NCI-H1694 (cell line): Measurements from ENCODE around the gene TOPAZ1.

Experiments used
- DNase-seq: peaks from one replicate; lab custom pipeline; 2025; lab: John Stamatoyannopoulos, UW

Gene TOPAZ1

GRCh38 chr3:44241706-44242105, at the start of gene TOPAZ1:
TOPAZ1 (plus strand) TSS chr3:44241886; CDS start chr3:44242054, 168 bp downstream.
- DNase-seq: no peak

GRCh38 chr3:44198284-44199269, 43.1 kb upstream of the TOPAZ1 start:
- peak; percentile 23 for DNase-seq

- DNase-seq: no peak
Measured at GRCh38 chr3:44206261-44206660, 35.4 kb upstream of the TOPAZ1 start.

- DNase-seq: no peak
Measured at GRCh38 chr3:44206862-44207652, 34.6 kb upstream of the TOPAZ1 start.

GRCh38 chr3:44208086-44208485, 33.6 kb upstream of the TOPAZ1 start:
- DNase-seq: no peak

- no peak for DNase-seq
Measured at GRCh38 chr3:44208568-44208967, 33.1 kb upstream of the TOPAZ1 start.

GRCh38 chr3:44210967-44211366, 30.7 kb upstream of the TOPAZ1 start:
- no peak for DNase-seq

GRCh38 chr3:44222337-44222736, 19.3 kb upstream of the TOPAZ1 start:
- DNase-seq: no peak

GRCh38 chr3:44223299-44223698, 18.4 kb upstream of the TOPAZ1 start:
- no peak for DNase-seq

GRCh38 chr3:44224131-44224530, 17.6 kb upstream of the TOPAZ1 start:
- no peak for DNase-seq

GRCh38 chr3:44226573-44226972, 15.1 kb upstream of the TOPAZ1 start:
- no peak for DNase-seq

- DNase-seq: no peak
Measured at GRCh38 chr3:44227632-44228031, 14.1 kb upstream of the TOPAZ1 start.

GRCh38 chr3:44228900-44229299, 12.8 kb upstream of the TOPAZ1 start:
- no peak for DNase-seq

GRCh38 chr3:44232407-44232806, 9.3 kb upstream of the TOPAZ1 start:
- no peak for DNase-seq

- no peak for DNase-seq
Measured at GRCh38 chr3:44234648-44235268, 6.9 kb upstream of the TOPAZ1 start.

- DNase-seq: peak; percentile 1
Measured at GRCh38 chr3:44235604-44236484, 5.8 kb upstream of the TOPAZ1 start.

GRCh38 chr3:44236485-44236908, 5.2 kb upstream of the TOPAZ1 start:
- no peak for DNase-seq

- DNase-seq: no peak
Measured at GRCh38 chr3:44237161-44237560, 4.5 kb upstream of the TOPAZ1 start.

- no peak for DNase-seq
Measured at GRCh38 chr3:44237665-44238064, 4.0 kb upstream of the TOPAZ1 start.

GRCh38 chr3:44238889-44239288, 2.8 kb upstream of the TOPAZ1 start:
- DNase-seq: no peak

GRCh38 chr3:44240061-44240460, 1.6 kb upstream of the TOPAZ1 start:
- DNase-seq: no peak
